Lung (tissue), 12 donors: ENCODE results near the gene ITGB7. TPM values are rescaled to one million over a fixed set of nuclear protein-coding genes. Genes with fewer than 3 reads are reported as not detected.

Experiments used
- ATAC-seq: fragments of 200-7000 bp; cut with Tn5 transposase; one replicate; pipeline ENCODE4 v1.9.1; 2020; ENCODE audit warnings: moderate number of reproducible peaks; ENCODE audit not compliant: insufficient read depth, low FRiP score
- DNase-seq, 3 donors: peaks; one replicate each; pipeline ENCODE4 v3.0.0-alpha.2; 2013 to 2017
- H3K27ac ChIP-seq, 2 donors: one replicate each; pipeline ENCODE4 v1.5.1; 2013; ENCODE audit warnings: mild to moderate bottlenecking in 2 of 2, moderate library complexity in 2 of 2, control low read depth in 1 of 2, inconsistent platforms in 1 of 2, low read depth in 1 of 2, low read length in 1 of 2
- H3K27me3 ChIP-seq, 3 donors: one replicate each; pipeline ENCODE4 v1.5.1; 2013; ENCODE audit warnings: low read length in 2 of 3; ENCODE audit not compliant: control insufficient read depth in 3 of 3, insufficient read depth in 3 of 3
- H3K36me3 ChIP-seq, 4 donors: one replicate each; pipeline ENCODE4 v1.5.1; 2013; ENCODE audit warnings: low read length in 4 of 4, mild to moderate bottlenecking in 1 of 4, moderate library complexity in 1 of 4; ENCODE audit not compliant: control insufficient read depth in 4 of 4, insufficient read depth in 4 of 4
- H3K4me1 ChIP-seq, 5 donors: one replicate each; pipeline ENCODE4 v1.5.1; 2013; ENCODE audit warnings: low read length in 5 of 5, mild to moderate bottlenecking in 2 of 5, moderate library complexity in 1 of 5; ENCODE audit not compliant: control insufficient read depth in 5 of 5, insufficient read depth in 5 of 5
- H3K4me3 ChIP-seq: one replicate; pipeline ENCODE4 v1.5.1; 2013; ENCODE audit warnings: mild to moderate bottlenecking, control low read depth, moderate library complexity
- H3K9ac ChIP-seq, 2 donors: one replicate each; pipeline ENCODE4 v1.5.1; 2013; ENCODE audit warnings: low read length in 2 of 2, control low read depth in 1 of 2; ENCODE audit not compliant: insufficient read depth in 1 of 2
- H3K9me3 ChIP-seq, 4 donors: one replicate each; pipeline ENCODE4 v1.5.1; 2013; ENCODE audit warnings: low read length in 3 of 4, mild to moderate bottlenecking in 1 of 4, moderate library complexity in 1 of 4; ENCODE audit not compliant: control insufficient read depth in 4 of 4, insufficient read depth in 3 of 4
- CTCF ChIP-seq: IDR thresholded peaks from 2 replicates; pipeline ENCODE4 v1.5.1; 2012; ENCODE audit warnings: mild to moderate bottlenecking; ENCODE audit errors: control extremely low read depth, extremely low read depth
- WGBS, 2 donors: extraction: QIAGEN DNeasy Blood & Tissue Kit; methylation state at CpG; one replicate each; pipeline ENCODE4 v1.1.7; 2013; 5-methylcytosine and 5-hydroxymethylcytosine counted together
- polyA plus RNA-seq, 2 donors: library from polyadenylated mRNA; stranded (reverse); fragments of 200-250 nt; gene quantifications; one replicate each; pipeline ENCODE4 v1.2.1, GENCODE V29; 2013
- total RNA-seq, 2 donors: library from RNA; depleted of rRNA in 1 of 2; stranded (reverse); fragments of >200 nt in 1 of 2; gene quantifications; one replicate each; pipeline ENCODE4 v1.2.1, GENCODE V29; 2014 to 2021
- donor health status: control.
- donor health status: control.
- donor health status: Bipolar disorder and iron deficiency.
- donor health status: healthy.
- donor health status: DM: yes; HTN: yes; CAD: no.

The ITGB7 gene
- total and polyA plus RNA-seq, 4 donors: 2.3 to 7.9 (median 5.0) TPM

GRCh38 chr12:53171725-53172329, 35.2 kb downstream of the ITGB7 start:
- DNase-seq: peak in 1 of 3 donors; percentile 42
- no peak overlapping the region for H3K4me3 ChIP-seq
- no peaks in the 10 kb centered on the region for H3K9me3 ChIP-seq
- no peaks in the 10 kb centered on the region for H3K27me3 ChIP-seq
- no peak for TF ChIP-seq CTCF
- no peak overlapping the region for H3K9ac ChIP-seq
- peaks cover 0 to 5% (median 1%) of the 10 kb centered on the region in 5 donors for H3K4me1 ChIP-seq
- H3K36me3 ChIP-seq: peaks cover 0 to 13% (median 10%) of the 10 kb centered on the region in 4 donors
- WGBS, 2 donors: 67 to 73% methylated on average over 10 of the region's 10 CpGs
- no peak for ATAC-seq
- no peak overlapping the region for H3K27ac ChIP-seq

GRCh38 chr12:53170876-53171724, 36.0 kb downstream of the ITGB7 start:
- no peak for DNase-seq
- no peak overlapping the region for H3K27ac ChIP-seq
- H3K4me3 ChIP-seq: no peak overlapping the region
- H3K9me3 ChIP-seq: no peaks in the 10 kb centered on the region
- H3K9ac ChIP-seq: no peak overlapping the region
- TF ChIP-seq CTCF: no peak
- 88 to 89% methylated on average over 14 of the region's 14 CpGs for WGBS, 2 donors
- peaks cover 0 to 5% (median 1%) of the 10 kb centered on the region in 5 donors for H3K4me1 ChIP-seq
- H3K27me3 ChIP-seq: no peaks in the 10 kb centered on the region
- peaks cover 0 to 14% (median 10%) of the 10 kb centered on the region in 4 donors for H3K36me3 ChIP-seq
- no peak for ATAC-seq

GRCh38 chr12:53170215-53170614, 36.8 kb downstream of the ITGB7 start:
- DNase-seq (no peak), ATAC-seq (no peak)
- no peak overlapping the region for H3K27ac ChIP-seq

More at GRCh38 chr12:53170215-53170614, 36.8 kb downstream of the ITGB7 start:
- no peak overlapping the region for H3K9ac ChIP-seq
- no peaks in the 10 kb centered on the region for H3K27me3 ChIP-seq
- TF ChIP-seq CTCF: no peak
- H3K9me3 ChIP-seq: no peaks in the 10 kb centered on the region
- peaks cover 0 to 14% (median 10%) of the 10 kb centered on the region in 4 donors for H3K36me3 ChIP-seq
- 94 to 95% methylated on average over 8 of the region's 8 CpGs for WGBS, 2 donors
- H3K4me1 ChIP-seq: peaks cover 0 to 5% (median 0%) of the 10 kb centered on the region in 5 donors
- no peak overlapping the region for H3K4me3 ChIP-seq
